Stimulated activated CD4-positive, alpha-beta T cell treated with anti-CD3 and anti-CD28 coated beads, Interleukin-4, amount 100 ng/mL, for 1 hour (primary cell): ENCODE measurements around the gene MAGEA9B.
"Not testable (repeated sequence)": the region's sequence is repeated elsewhere in the genome, so short reads cannot be mapped to it uniquely, and the experiment has no call there.

Source experiments
- DNase-seq: peaks from one replicate; pipeline ENCODE4 v3.0.0-alpha.2; 2020

The MAGEA9B gene

GRCh38 chrX:149587359-149587758 is at the start of gene MAGEA9B:
TSS of gene MAGEA9B (minus strand) at chrX:149587459. CDS start at chrX:149583179, 4,280 bp downstream.
- not testable (repeated sequence) for DNase-seq

- DNase-seq = no peak
Observed at GRCh38 chrX:149633511-149633910, 46.3 kb upstream of the MAGEA9B start.

GRCh38 chrX:149631234-149632165 is 44.2 kb upstream of the MAGEA9B start, which contains the start of gene TMEM185A:
TSS of gene TMEM185A (minus strand) at chrX:149631792. CDS start at chrX:149631580, 212 bp downstream.
- DNase-seq = peak; percentile 75

- DNase-seq = no peak
Observed at GRCh38 chrX:149630681-149631233, 43.5 kb upstream of the MAGEA9B start.

- no peak for DNase-seq
Observed at GRCh38 chrX:149629730-149630387, 42.6 kb upstream of the MAGEA9B start.

- DNase-seq = no peak
Observed at GRCh38 chrX:149628768-149629167, 41.5 kb upstream of the MAGEA9B start.

GRCh38 chrX:149628280-149628679 is 41.0 kb upstream of the MAGEA9B start:
- DNase-seq = no peak

GRCh38 chrX:149626829-149627228 is 39.6 kb upstream of the MAGEA9B start:
- DNase-seq = not testable (repeated sequence)

- DNase-seq = not testable (repeated sequence)
Observed at GRCh38 chrX:149619662-149620061, 32.4 kb upstream of the MAGEA9B start.

GRCh38 chrX:149618871-149619270 is 31.6 kb upstream of the MAGEA9B start:
- no peak for DNase-seq

- no peak for DNase-seq
Observed at GRCh38 chrX:149611623-149612175, 24.4 kb upstream of the MAGEA9B start.

- no peak for DNase-seq
Observed at GRCh38 chrX:149610511-149610910, 23.3 kb upstream of the MAGEA9B start.

- DNase-seq = no peak
Observed at GRCh38 chrX:149607699-149608098, 20.4 kb upstream of the MAGEA9B start.

- DNase-seq = not testable (repeated sequence)
Observed at GRCh38 chrX:149605248-149605885, 18.1 kb upstream of the MAGEA9B start.

- DNase-seq = peak; percentile 4
Observed at GRCh38 chrX:149598603-149599002, 11.3 kb upstream of the MAGEA9B start.

GRCh38 chrX:149595943-149596342 is 8.7 kb upstream of the MAGEA9B start:
- not testable (repeated sequence) for DNase-seq

- DNase-seq = not testable (repeated sequence)
Observed at GRCh38 chrX:149595214-149595613, 8.0 kb upstream of the MAGEA9B start, which contains the start of gene HSFX2. TSS of gene HSFX2 (minus strand) at chrX:149595314. CDS start at chrX:149594700, 614 bp downstream.

- DNase-seq = not testable (repeated sequence)
Observed at GRCh38 chrX:149590993-149591392, 3.7 kb upstream of the MAGEA9B start.

GRCh38 chrX:149585631-149586030 is 1.6 kb downstream of the MAGEA9B start:
- not testable (repeated sequence) for DNase-seq

- not testable (repeated sequence) for DNase-seq
Observed at GRCh38 chrX:149573456-149573855, 13.8 kb downstream of the MAGEA9B start.

- no peak for DNase-seq
Observed at GRCh38 chrX:149572743-149573142, 14.5 kb downstream of the MAGEA9B start.

- no peak for DNase-seq
Observed at GRCh38 chrX:149571770-149572169, 15.5 kb downstream of the MAGEA9B start.
